ENCODE data around the gene QRFP. TPM values are rescaled to one million over a fixed set of nuclear protein-coding genes. Genes with fewer than 3 reads are reported as not detected.

The QRFP gene
- total and polyA plus RNA-seq, 2 donors (not counting 1 experiment from before 2014, with no cell fraction given): not detected

- Histone ChIP-seq H3K4me2 (ENCODE audit: extremely low read depth, insufficient read depth, low read length) (no peak overlapping the region), H3K4me1 (ENCODE audit: control insufficient read depth, extremely low read depth, insufficient read depth, low read length) (no peaks in the 10 kb centered on the region), H3K4me3 (replicated peaks in 1 of 4; ENCODE audit: control extremely low read depth in 1 of 4, insufficient read depth in 1 of 4, low read depth in 3 of 4, low read length in 4 of 4) (no peak overlapping the region), H3K27ac (ENCODE audit: insufficient read depth, low read length) (no peak overlapping the region), H2AFZ (ENCODE audit: low read length) (no peak overlapping the region), H3K27me3 (ENCODE audit: control insufficient read depth, insufficient read depth, low read length) (no peaks in the 10 kb centered on the region), H3K36me3 (ENCODE audit: control insufficient read depth, insufficient read depth, low read length) (no peaks in the 10 kb centered on the region), H3K9me3 (ENCODE audit: control insufficient read depth, insufficient read depth, low read depth, low read length) (no peaks in the 10 kb centered on the region), H3K9ac (ENCODE audit: insufficient read depth, low read length) (no peak overlapping the region), H4K20me1 (ENCODE audit: control insufficient read depth, extremely low read depth, insufficient read depth, low read length) (no peaks in the 10 kb centered on the region), H3K79me2 (ENCODE audit: control insufficient read depth, insufficient read depth, low read length) (no peaks in the 10 kb centered on the region)
- no peak for DNase-seq (ENCODE audit: low read depth in 2 of 2)
- TF ChIP-seq EZH2 (IDR thresholded peaks at IDR 0.05; ENCODE audit: low read length, missing control alignments) (no peak), CTCF (conservative IDR thresholded peaks at IDR 0.05 in 1 of 2, IDR thresholded peaks at IDR 0.05 in 1 of 2; ENCODE audit: low read depth in 1 of 2, low read length in 2 of 2) (no peak)
Observed at GRCh38 chr9:130905125-130905901, 8.7 kb upstream of the QRFP start.

- no peaks in the 10 kb centered on the region for H3K4me1 ChIP-seq (ENCODE audit: control insufficient read depth, extremely low read depth, insufficient read depth, low read length)
- no peak overlapping the region for H3K27ac ChIP-seq (ENCODE audit: insufficient read depth, low read length)
- H3K27me3 ChIP-seq (ENCODE audit: control insufficient read depth, insufficient read depth, low read length): no peaks in the 10 kb centered on the region
- no peaks in the 10 kb centered on the region for H3K36me3 ChIP-seq (ENCODE audit: control insufficient read depth, insufficient read depth, low read length)
- H3K79me2 ChIP-seq (ENCODE audit: control insufficient read depth, insufficient read depth, low read length): no peaks in the 10 kb centered on the region
- H3K4me2 ChIP-seq (ENCODE audit: extremely low read depth, insufficient read depth, low read length): no peak overlapping the region
- no peaks in the 10 kb centered on the region for H3K9me3 ChIP-seq (ENCODE audit: control insufficient read depth, insufficient read depth, low read depth, low read length)
- TF ChIP-seq EZH2 (IDR thresholded peaks at IDR 0.05; ENCODE audit: low read length, missing control alignments) (no peak), CTCF (conservative IDR thresholded peaks at IDR 0.05 in 1 of 2, IDR thresholded peaks at IDR 0.05 in 1 of 2; ENCODE audit: low read depth in 1 of 2, low read length in 2 of 2) (no peak)
- no peak overlapping the region for H3K9ac ChIP-seq (ENCODE audit: insufficient read depth, low read length)
- H2AFZ ChIP-seq (ENCODE audit: low read length): no peak overlapping the region
- no peak overlapping the region for H3K4me3 ChIP-seq (replicated peaks in 1 of 4; ENCODE audit: control extremely low read depth in 1 of 4, insufficient read depth in 1 of 4, low read depth in 3 of 4, low read length in 4 of 4)
- no peak for DNase-seq (ENCODE audit: low read depth in 2 of 2)
- no peaks in the 10 kb centered on the region for H4K20me1 ChIP-seq (ENCODE audit: control insufficient read depth, extremely low read depth, insufficient read depth, low read length)
Observed at GRCh38 chr9:130904070-130905044, 7.7 kb upstream of the QRFP start.

All from fibroblast of lung (primary cell).